HG03108 (cell line): ENCODE results near the gene MARS1.
"Not testable (repeated sequence)": the region's sequence is repeated elsewhere in the genome, so short reads cannot be mapped to it uniquely, and the experiment has no call there.

Experiments used
- ATAC-seq: cut with Tn5 transposase; IDR thresholded peaks from one replicate; pipeline ENCODE4 v1.9.1; 2021; ENCODE audit warnings: moderate library complexity; ENCODE audit not compliant: unreplicated experiment

Gene MARS1

DNA sequence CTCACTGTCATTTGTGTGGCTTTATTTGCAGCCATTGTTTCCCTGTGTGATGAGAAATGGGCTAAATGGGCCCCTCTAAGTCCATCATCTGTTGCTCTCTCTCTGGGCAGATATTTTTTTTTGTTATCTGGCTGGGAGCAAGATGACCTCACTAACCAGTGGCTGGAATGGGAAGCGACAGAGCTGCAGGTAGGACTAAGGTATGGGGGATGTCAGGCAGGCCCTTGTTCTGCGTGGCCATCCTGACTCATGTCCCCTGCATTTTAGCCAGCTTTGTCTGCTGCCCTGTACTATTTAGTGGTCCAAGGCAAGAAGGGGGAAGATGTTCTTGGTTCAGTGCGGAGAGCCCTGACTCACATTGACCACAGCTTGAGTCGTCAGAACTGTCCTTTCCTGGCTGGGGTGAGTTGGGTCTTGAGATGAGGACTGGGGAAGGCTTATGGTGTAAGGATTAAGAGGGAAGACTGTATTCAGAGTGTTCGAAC, 1.3 kb downstream of the MARS1 start:
- no peak for ATAC-seq

DNA sequence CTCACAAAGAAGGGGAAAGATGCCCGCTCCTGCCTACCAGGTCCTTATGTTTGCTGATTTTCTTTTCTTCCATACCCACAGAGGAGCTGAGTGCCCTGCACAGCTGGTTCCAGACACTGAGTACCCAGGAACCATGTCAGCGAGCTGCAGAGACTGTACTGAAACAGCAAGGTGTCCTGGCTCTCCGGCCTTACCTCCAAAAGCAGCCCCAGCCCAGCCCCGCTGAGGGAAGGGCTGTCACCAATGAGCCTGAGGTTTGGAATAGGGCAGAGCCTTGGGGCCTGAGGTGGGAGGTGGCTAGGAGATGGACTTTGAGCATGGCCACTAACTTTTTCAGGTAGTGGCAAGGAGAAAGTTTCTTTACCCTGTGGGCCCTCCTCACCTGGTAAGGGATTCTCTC, 2.3 kb downstream of the MARS1 start:
- ATAC-seq = no peak

GRCh38 chr12:57491393-57492280, 3.8 kb downstream of the MARS1 start:
- no peak for ATAC-seq

GRCh38 chr12:57495051-57495701, 7.3 kb downstream of the MARS1 start:
- ATAC-seq = not testable (repeated sequence)

DNA sequence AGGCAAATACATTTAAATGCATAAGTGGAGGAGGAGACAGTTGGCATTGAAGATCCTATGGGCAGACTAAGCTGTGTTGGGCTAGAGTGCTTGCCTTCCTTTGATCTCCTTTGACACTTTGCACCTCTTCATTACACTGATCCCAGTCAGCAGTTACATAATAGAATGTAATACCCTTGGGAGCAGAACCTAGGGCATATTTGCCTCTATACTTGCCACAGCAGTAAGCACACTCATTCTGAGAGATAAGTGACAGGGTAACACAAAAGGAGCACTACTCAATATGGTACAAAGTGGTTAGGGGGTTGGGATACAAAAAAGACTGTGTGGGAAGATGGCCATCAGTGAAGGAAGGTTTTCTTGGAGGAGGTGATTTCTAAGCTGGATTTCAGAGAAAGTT, 9.0 kb downstream of the MARS1 start:
- no peak for ATAC-seq

DNA sequence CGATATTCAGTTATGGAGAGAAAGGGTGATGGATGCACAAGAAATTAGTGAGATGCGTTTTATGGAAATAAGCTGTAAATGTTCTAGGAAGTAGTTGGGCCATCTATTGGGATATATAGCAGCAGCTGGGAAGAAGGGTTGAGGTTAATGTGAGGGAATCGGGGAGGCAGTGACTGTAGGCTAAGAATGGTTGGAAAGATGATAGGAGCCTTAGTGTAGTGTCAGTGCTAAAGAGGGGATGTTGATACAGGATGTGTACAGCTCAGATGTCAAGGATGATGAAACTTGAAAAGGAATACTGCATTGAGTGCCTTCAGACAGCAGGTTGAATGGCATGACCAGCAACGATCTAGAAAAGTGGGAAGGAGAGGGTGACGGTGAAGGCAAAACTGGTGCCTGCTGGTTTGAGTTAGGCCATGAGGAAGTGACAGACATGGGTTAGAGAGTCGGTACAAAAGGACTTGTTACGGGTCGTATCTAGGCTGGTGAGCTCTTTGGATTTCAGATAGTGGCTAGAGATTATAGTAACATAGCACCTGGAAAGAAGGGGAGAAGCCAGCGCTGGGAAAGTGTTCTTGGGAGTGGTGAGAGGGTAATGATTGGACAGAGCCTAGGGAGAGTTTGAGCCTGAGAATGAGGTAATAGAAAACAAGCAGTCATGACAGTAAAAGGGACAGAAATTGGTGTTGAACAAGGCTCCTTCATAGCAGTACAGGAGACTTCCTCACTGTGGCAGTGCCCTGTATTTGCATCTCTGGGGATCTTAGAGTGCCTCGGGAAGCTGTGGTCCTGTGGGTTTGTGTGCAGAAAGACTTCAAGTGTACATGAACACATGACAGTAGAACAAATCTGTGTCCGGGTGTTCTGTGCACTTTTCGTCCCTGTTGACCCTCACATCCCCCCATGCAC, 9.6 kb downstream of the MARS1 start:
- ATAC-seq = no peak

GRCh38 chr12:57498132-57498502, 10.2 kb downstream of the MARS1 start:
- ATAC-seq = no peak

- no peak for ATAC-seq
Measured at GRCh38 chr12:57498571-57498970, 10.7 kb downstream of the MARS1 start.

GRCh38 chr12:57500213-57500612, 12.3 kb downstream of the MARS1 start:
- no peak for ATAC-seq

DNA sequence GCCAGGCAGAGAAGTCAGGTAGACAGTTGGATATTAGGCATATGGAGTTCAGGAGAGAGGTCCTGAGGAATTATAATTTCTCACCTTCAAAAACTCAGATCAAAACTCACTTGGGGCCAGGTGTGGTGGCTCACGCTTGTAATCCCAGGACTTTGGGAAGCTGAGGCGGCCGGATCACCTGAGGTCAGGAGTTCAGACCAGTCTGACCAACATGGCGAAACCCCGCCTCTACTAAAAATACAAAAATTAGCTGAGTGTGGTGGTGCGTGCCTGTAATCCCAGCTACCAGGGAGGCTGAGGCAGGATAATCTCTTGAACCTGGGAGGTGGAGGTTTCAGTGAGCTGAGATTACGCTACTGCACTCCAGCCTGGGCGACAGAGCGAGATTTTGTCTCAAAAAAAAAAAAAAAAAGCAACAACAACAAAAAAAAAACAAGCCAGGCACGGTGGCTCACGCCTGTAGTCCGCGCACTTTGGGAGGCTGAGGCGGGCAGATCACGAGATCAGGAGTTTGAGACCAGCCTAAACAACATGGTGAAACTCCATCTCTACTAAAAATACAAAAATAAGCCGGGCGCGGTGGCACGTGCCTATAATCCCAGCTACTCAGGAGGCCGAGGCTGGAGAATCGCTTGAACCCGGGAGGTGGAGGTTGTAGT, 14.6 kb downstream of the MARS1 start:
- ATAC-seq = not testable (repeated sequence)

DNA sequence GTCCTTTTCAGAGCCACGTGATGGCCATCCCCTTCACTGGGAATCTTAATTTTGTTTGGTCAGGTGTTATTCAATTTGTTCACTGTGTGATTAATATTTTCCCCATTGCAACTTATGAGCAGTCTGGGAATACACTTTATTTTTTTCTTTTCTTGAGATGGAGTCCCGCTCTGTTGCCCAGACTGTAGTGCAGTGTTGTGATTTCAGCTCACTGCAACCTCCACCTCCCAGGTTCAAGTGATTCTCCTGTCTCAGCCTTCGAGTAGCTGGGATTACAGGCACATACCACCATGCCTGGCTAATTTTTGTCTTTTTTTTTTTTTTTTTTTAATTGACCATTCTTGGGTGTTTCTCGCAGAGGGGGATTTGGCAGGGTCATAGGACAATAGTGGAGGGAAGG, 18.7 kb downstream of the MARS1 start:
- not testable (repeated sequence) for ATAC-seq

DNA sequence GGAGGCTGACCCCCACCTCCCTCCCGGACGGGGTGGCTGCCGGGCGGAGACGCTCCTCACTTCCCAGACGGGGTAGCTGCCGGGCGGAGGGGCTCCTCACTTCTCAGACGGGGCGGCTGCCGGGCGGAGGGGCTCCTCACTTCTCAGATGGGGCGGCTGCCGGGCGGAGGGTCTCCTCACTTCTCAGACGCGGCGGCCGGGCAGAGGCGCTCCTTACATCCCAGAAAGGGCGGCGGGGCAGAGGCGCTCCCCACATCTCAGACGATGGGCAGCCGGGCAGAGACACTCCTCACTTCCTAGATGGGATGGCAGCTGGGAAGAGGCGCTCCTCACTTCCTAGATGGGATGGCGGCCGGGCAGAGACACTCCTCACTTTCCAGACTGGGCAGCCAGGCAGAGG, 19.9 kb downstream of the MARS1 start:
- not testable (repeated sequence) for ATAC-seq

- no peak for ATAC-seq
Measured at GRCh38 chr12:57511161-57511560, 23.3 kb downstream of the MARS1 start.

GRCh38 chr12:57511588-57512325, 23.9 kb downstream of the MARS1 start:
- no peak for ATAC-seq

- ATAC-seq = no peak
Measured at GRCh38 chr12:57512665-57513064, 24.8 kb downstream of the MARS1 start.

- ATAC-seq = no peak
Measured at GRCh38 chr12:57513266-57513665, 25.4 kb downstream of the MARS1 start.

GRCh38 chr12:57513677-57514076, 25.8 kb downstream of the MARS1 start:
- ATAC-seq = not testable (repeated sequence)

GRCh38 chr12:57514246-57514645, 26.4 kb downstream of the MARS1 start:
- ATAC-seq = not testable (repeated sequence)

GRCh38 chr12:57514720-57515407, 27.0 kb downstream of the MARS1 start:
- no peak for ATAC-seq
